Peyer's patch (tissue), 4 donors: ENCODE measurements around the gene CPXM2.

Experiments used
- CTCF ChIP-seq, 6 experiments: fragments of 450-650 bp in 4 of 6; fragments of 200-600 bp in 2 of 6; sonication (generic) in 1 of 6; IDR thresholded peaks; one replicate each; pipeline ENCODE4 v1.5.1; 2017 to 2019; ENCODE audit warnings: antibody characterized with exemption in 6 of 6, mild to moderate bottlenecking in 3 of 6, moderate library complexity in 1 of 6
- POLR2A ChIP-seq, 2 donors: fragments of 450-650 bp; IDR thresholded peaks; one replicate each; pipeline ENCODE4 v1.5.1; 2017; ENCODE audit warnings: antibody characterized with exemption in 2 of 2, mild to moderate bottlenecking in 2 of 2, moderate library complexity in 2 of 2

- TF ChIP-seq CTCF (IDR thresholded peaks at IDR 0.05) (no peak), POLR2A (IDR thresholded peaks at IDR 0.05) (no peak)
These were observed 140.7 kb downstream of the CPXM2 start for GRCh38 chr10:123750901-123751300.
